ENCODE data around the gene PPP6R3.

The PPP6R3 gene

DNA sequence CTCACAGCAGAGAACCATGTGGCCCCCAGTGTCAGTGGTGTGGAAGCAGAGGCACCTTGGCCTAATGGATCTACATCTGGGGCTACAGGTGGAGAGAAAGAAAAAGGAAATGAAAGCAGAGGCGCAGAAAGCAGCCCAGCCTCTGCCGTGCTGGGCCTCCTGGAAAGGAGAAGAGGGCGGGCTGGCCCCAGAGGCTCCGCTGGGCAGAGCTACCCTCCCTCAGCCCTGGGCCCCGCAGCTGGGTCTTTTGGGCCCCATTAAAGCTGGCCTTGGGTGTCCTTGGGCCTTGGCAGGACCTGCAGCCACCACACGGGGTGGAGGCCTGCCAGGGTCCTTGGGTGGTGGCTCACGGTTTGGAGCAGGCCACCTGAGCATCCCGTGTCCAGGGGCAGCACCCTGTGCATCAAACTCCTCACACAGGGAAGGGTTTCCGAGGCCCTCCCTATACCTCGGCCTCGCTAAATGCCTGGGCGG, 192.2 kb downstream of the PPP6R3 start:
- no peak for DNase-seq (ENCODE audit: low spot score)

DNA sequence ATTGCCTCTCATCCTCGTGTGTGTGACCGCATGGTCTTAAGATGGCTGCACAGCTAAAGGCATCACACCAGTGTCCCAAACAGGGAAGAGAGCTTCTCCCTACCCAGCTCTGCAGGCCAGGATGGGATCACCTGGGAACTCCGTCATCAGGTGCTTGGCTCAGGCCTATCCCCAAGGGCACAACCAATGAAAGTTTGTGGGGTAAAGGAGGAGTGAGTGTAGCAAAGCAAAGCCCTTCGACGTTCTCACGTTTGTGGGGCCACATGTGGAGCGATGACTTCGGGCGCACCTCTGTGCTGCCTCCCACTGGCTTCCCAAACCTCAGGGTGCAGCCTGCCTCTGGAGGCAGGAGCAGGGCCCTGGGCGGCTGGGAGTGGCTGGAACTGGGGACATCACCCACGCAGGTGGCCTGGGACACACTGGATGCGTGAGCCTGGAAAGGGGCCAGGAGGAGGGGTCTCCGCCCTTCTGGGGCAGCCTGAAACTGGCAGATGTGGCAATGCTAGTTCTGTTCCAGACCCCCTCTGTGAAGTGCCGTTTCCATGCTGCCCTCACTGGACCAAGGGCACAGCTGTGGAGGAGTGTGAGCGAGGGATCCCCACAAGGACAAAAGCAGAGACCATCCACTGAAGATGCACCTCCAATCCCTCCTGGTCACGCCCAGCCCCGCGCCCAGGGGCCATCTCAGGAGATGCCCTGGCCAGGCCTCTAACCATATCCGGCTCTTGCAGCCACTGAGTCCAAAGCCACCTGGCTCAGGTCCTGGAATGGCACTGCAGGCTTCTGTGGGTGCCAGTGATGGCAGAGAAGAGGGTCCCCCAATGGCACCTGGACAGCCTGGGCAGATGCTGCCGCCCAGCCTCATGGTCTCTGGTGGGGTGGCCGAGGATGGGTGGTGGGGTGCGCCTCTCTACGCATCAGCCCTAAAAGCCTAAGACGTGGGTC, 193.2 kb downstream of the PPP6R3 start:
- DNase-seq (ENCODE audit: low spot score) = no peak

DNA sequence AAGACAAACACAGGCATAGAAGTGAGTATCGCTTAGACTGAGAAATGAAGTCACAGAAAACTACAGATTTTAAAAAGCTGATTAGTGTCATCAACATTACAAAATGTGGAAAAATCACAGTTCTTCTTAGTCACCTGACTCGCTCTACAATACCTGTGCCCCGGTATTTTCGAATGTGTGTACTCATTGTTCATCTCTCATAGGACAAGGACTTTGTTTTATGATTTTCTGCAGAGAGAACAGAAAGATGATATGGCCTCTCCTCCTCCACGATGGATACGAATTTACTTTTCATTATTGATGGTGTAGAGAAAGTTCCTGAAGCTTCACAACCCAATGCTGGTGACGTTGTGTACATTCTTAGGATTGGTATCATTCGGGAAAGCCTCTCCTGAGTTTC, 194.4 kb downstream of the PPP6R3 start:
- DNase-seq (ENCODE audit: low spot score) = no peak

DNA sequence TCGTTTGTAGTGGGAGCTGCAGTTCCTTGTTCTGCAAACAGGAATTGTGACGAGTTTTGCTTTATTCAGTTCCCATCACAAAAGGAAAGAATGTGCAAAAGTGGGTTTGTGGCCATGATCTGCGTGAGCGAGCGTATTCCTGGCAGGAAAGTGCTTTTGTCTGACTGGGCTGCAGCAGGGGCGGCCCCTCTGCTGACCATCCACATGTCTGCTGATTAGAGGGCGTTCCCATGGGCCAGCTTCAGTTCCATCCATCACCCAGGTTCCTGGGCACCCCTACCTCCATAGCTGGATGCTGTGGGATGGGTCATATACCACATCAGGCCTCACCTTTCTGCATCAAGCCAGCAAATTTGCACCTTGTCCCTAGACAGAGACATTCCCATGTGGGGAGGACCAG, 194.9 kb downstream of the PPP6R3 start:
- DNase-seq (ENCODE audit: low spot score) = no peak

DNA sequence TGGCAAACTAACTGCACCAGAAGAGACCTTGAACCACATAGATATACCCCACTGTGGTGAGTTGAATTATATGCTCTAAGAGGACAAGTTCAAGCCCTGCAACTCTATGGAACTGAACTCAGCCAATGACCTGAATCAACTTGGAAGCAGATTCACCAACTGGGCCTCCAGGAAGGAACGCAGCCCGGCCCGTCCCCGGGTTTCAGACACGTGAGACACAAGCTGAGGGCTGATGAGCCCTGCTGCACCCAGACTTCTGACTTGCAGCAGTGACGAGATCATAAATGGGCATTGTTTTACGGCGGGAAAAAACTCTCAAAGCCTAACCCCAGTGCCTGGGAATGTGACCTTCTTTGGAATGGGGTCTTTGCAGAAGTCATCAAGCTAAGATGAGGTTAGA, 195.3 kb downstream of the PPP6R3 start:
- no peak for DNase-seq (ENCODE audit: low spot score)

DNA sequence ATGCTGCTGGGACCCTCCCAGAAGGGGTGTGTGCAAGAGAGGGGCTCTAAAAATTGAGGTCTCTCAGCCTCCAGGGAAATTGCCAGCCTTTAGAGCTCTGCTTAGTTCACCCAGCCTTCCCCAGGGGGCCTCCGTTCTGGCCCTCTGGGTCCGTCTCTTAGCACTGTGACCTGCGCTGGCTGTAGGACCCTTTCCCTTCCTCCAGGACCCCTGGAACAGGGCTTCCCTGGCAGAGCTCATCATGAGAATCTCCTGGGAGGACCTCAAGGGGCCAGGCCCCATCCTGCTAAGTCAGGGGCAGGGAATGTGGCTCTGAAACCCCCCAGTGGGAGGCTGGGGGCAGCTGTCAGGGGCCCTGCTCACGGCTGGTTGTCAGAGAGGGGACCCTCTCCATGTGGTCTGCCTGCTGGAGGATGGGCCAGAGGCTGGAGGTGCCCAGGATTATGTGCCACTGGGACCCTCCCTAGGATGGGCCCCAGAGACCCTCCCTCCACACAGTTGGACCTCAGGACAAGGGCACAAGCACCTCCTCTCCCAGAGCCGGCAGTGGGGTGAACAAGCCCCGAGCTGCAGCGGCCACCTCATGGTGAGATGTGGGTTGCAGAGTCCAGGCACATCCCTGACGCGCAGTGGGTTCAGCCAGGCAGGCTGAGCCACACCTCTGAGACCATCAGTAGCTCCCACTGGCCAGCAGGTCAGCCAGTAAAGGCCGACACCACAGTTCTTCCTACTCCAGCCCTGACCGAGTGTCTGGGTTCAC, 196.6 kb downstream of the PPP6R3 start:
- DNase-seq (ENCODE audit: low spot score) = no peak

DNA sequence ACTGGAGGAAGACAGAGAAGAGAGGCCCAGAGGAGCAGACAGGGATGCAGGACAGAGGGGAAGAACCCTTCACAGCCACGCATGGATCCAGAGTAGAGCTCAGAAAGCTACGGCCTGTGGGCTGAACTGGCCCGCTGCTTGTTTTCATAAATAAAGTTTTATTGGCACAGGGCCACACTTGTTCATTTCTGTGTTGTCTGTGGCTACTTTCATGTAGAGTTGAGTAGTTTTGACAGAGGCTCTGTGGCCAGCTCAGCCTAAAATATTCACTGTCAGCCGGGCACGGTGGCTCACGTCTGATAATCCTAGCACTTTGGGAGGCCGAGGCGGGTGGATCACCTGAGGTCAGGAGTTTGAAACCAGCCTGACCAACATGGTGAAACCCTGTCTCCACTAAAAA, 197.5 kb downstream of the PPP6R3 start:
- DNase-seq (ENCODE audit: low spot score) = no peak

DNA sequence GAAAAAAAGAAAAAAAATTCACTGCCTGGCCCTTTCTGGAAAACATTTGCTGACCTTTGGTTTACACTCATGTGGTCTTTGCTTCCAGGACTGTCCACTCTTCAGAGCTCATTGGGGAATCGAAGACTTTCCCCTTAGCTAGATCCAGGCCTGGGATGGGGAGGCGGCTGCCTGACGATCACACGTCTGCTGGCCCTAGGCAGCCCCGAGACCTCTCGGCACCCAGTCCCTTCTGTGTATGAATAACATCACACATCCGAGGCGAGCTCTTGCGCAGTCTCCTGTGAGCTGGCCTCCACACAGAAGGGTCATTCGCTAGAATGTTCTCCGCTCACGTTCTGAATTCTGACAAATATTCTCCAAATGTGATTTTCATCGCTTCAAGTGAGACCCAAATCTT, 198.1 kb downstream of the PPP6R3 start:
- no peak for DNase-seq (ENCODE audit: low spot score)

DNA sequence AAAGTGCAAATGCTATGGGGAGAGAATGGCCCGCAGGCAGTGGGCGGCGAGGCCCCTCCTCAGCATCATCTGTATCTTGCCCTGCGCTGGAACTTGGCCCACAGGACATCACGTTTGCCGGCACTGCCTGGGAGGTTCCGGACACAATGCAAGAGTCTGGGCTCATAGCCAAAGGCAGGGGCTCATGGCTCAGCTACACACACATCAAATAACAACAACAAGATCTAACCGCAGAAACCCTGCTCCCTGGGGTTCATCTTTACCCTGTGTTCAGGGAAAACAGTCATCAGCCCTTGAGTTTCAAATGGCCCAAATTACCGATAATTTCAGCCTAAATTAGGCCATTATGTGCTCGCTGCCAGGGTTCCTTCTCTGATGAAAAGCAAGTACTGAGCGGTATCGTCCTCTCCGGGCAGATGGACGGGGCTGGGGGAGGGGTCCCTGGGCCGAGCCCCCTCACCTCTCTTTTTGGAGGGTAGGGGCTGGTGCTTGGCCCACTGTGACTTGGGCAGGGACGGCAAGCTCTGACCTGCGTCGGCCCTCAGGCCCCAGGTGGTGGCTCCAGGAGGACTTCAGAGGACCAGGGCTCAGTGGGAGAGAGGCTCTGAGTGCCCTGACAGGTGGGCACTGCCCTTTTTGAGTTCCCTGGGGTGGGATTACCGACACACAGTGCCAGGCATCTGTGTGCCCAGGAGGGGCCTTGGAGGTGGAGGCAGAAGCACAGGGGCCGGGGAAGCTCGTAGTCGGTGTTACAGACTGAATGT, 198.8 kb downstream of the PPP6R3 start:
- peak; percentile 94 for DNase-seq (ENCODE audit: low spot score)

DNA sequence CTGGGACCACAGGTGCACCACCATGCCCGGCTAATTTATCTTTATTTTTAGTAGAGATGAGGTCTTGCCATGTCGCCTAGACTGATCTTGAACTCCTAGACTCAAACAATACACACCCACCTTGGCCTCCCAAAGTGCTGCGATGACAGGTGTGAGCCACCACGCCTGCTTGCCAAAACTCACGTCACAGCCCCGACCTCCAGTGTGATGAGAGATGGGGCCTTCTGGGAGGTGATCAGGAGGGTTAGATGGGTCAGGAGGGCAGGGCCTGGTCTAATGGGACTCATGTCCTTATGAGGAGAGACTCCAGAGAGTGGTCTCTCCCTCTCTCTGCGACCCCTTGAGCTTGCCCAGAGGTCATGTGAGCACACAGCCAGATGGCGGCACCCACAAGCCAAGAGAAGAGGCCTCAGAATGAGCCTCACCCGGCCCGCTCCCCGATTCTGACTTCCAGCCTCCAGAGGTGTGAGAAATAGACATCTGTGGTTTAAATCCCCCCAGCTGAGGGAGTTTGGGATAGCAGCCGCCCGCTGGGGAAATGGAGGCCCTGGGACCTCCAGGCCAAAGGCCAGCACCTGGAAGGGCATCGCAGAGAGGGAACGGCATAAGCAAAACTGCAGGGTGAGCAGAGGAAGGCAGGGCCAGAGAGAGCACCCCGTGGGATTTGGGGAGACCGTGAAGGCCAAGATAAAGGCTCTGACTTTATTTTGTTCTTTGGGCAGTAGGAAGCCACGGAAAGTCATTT, 199.7 kb downstream of the PPP6R3 start:
- DNase-seq (ENCODE audit: low spot score) = no peak

DNA sequence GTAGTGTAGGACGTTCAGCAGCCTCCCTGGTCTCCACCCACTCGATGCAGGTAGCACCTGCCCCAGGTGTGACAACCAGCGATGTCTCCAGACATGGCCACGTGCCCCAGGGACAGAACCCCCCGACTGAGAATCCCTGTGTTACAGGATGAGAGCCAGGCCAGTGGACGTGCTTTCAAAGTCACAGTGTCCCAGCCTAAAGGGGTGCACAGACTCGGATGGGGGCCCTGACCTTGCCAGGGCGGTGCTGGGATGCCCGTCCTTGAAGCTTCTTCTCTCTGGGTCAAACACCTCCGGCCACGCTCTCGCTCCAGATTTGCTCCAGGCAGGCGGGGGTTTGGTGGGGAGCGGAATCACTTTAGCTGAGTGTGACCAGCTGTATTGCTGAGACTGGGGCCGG, 200.5 kb downstream of the PPP6R3 start:
- DNase-seq (ENCODE audit: low spot score) = no peak

DNA sequence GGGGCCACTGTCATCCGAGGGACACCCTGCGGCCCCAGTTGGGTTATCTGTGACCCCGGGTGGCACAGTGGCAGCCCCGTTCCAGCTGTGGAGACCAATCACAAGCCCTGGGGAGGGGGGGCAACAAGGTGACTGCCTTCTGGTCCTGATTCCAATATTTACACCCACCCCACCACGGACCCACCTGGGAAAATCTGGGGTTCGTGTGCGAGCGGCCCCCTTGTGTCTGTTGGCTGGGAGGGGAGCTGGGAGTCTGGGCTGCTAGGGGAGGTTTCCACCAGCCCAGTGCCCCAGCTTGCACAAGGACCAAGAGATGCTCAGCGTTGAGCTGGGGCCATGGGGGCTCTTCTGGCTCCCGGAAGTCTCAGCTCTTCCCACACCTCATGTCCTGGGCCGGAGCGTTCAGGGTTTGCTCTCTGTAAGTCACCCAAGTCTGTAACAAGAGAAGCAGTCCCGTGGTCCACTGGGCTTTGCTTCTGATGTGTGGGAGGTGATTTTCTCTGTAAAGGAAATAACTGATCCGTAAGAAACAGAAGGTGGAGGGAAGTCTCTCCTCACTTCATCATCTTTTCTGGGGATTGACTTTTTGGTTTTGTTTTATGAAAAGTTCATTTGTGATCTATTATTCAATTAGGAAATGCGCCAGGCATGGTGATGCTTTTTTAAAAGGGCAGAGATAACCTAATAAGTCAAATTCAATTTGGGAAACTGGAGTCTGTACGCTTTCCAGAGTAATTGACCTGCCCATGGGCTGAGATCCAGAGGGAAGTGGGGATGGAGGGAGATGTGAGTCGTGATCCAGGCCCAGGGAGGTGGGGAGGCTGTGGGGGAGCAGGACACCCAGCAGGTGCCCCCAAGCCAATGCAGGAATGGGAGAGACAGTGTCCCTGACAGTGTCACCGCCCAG, 201.4 kb downstream of the PPP6R3 start:
- DNase-seq (ENCODE audit: low spot score) = no peak

DNA sequence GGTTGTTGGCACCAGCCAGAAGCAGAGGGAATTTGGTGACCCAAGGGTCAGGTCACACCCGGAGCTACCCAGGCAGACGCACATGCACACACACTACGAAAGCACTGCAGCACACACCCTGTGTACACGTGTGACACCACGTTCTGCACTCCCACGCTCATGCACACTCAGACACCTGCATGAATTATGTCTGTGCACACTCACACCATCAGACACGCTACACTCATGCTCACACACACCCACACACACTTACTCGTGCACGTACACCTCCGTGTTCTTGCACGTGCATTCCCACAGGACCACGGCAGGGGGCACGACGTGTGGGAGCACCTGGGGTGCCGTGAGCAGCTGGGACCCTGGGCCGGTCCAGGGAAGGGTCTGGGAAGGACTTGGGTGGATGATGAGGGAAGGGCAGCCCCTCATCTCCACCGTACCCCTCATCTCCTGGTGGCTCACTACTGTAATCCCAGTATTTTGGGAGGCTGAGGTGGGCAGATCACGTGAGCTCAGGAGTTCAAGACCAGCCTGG, 203.0 kb downstream of the PPP6R3 start:
- no peak for DNase-seq (ENCODE audit: low spot score)

DNA sequence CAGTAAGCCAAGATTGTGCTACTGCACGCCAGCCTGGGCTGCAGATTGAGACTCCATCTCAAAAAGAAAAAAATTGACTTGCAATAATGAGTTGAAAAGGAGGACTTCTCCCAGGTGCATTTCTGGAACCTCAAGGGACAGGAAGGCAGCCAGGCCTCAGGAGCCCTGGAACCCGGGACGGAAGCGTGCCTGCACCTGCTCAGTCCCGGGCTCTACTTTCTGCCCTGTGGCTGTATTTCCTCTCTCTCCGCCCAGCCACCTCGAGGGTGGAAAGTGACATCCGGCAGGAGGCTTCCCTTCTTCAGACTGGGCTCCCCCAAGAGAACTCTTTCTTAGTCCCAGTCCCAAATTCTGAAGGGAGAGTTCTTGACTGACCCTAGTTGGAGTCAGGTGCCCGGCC, 203.6 kb downstream of the PPP6R3 start:
- no peak for DNase-seq (ENCODE audit: low spot score)

DNA sequence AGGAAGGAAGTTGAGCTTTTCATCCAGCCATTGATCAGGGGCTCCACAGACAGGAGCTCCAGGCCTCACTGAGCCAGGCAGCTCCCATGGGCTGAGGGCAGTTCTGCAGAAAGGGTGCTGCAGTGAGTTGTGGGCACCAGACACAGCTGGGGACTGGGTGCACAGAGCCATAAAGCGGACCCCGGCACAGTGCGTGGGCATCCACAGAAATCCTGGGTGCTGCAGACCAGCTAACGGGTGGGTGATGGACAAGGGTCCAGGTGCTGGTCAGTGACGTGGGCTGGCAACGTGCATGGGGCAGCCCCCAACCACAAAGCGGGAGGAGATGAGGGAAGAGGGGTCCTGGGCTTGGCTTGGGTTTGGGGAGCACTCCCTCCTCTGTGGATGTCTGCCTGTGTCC, 204.4 kb downstream of the PPP6R3 start:
- DNase-seq (ENCODE audit: low spot score) = no peak
